Stimulated activated naive B cell treated with anti-CD40 and anti-IgM and Interleukin-4, amounts not matched to agents 10 μg/mL and 1 μg/mL and 100 μg/mL, for 72 hours (primary cell): ENCODE results near the gene FANCL.
"Not testable (repeated sequence)": the region's sequence is repeated elsewhere in the genome, so short reads cannot be mapped to it uniquely, and the experiment has no call there.

Source experiments
- ATAC-seq, 2 donors: fragments of 150-1000 bp; cut with Tn5 transposase; replicated peaks; 2 replicates each; pipeline ENCODE4 v1.10.0; 2021; ENCODE audit warnings: moderate library complexity in 1 of 2
- DNase-seq: peaks from one replicate; pipeline ENCODE4 v3.0.0; 2021
- H3K27ac Mint-ChIP-seq: one replicate; pipeline ENCODE4 v1.8.0; 2022; ENCODE audit warnings: mild to moderate bottlenecking, mixed read lengths
- H3K27me3 Mint-ChIP-seq, 2 donors: one replicate each; pipeline ENCODE4 v1.8.0; 2022; ENCODE audit warnings: mixed read lengths in 2 of 2
- H3K36me3 Mint-ChIP-seq, 2 donors: one replicate each; pipeline ENCODE4 v1.8.0; 2022; ENCODE audit warnings: mixed read lengths in 2 of 2, mild to moderate bottlenecking in 1 of 2
- H3K4me1 Mint-ChIP-seq, 2 donors: one replicate each; pipeline ENCODE4 v1.8.0; 2022; ENCODE audit warnings: mixed read lengths in 2 of 2, mild to moderate bottlenecking in 1 of 2
- H3K4me3 Mint-ChIP-seq, 2 donors: one replicate each; pipeline ENCODE4 v1.8.0; 2022; ENCODE audit warnings: mild to moderate bottlenecking in 2 of 2, mixed read lengths in 2 of 2, moderate library complexity in 1 of 2
- H3K9me3 Mint-ChIP-seq, 2 donors: one replicate each; pipeline ENCODE4 v1.8.0; 2022; ENCODE audit warnings: mixed read lengths in 2 of 2, mild to moderate bottlenecking in 1 of 2

The FANCL gene

GRCh38 chr2:58240670-58241545 lies at the start of gene FANCL:
Gene FANCL (minus strand): TSS chr2:58241325. CDS start chr2:58241313, 12 bp downstream.
- peaks cover 0 to 6% of the 10 kb centered on the region in 2 donors for H3K27me3 Mint-ChIP-seq
- peak within 1 kb of the TSS; percentile 95 for H3K27ac Mint-ChIP-seq
- no peaks in the 10 kb centered on the region for H3K9me3 Mint-ChIP-seq
- ATAC-seq (peak; percentile 85 to 90), DNase-seq (peak; percentile 80)
- peak within 1 kb of the TSS; percentile 95 to 98 for H3K4me3 Mint-ChIP-seq
- peaks cover 16 to 36% of the 10 kb centered on the region in 2 donors for H3K4me1 Mint-ChIP-seq
- peaks cover 1 to 2% of the 10 kb centered on the region in 2 donors for H3K36me3 Mint-ChIP-seq

GRCh38 chr2:58289029-58289428 lies 47.9 kb upstream of the FANCL start:
- H3K4me1 Mint-ChIP-seq: no peaks in the 10 kb centered on the region
- peaks cover 0 to 10% of the 10 kb centered on the region in 2 donors for H3K27me3 Mint-ChIP-seq
- H3K9me3 Mint-ChIP-seq: no peaks in the 10 kb centered on the region
- H3K36me3 Mint-ChIP-seq: no peaks in the 10 kb centered on the region
- H3K4me3 Mint-ChIP-seq: no peak overlapping the region
- H3K27ac Mint-ChIP-seq: no peak overlapping the region
- no peak for ATAC-seq
- DNase-seq: no peak

- Mint-ChIP-seq H3K9me3 (no peaks in the 10 kb centered on the region), H3K27ac (no peak overlapping the region), H3K27me3 (peaks cover 0 to 5% of the 10 kb centered on the region in 2 donors), H3K36me3 (no peaks in the 10 kb centered on the region), H3K4me1 (no peaks in the 10 kb centered on the region), H3K4me3 (no peak overlapping the region)
- no peak for DNase-seq
- no peak for ATAC-seq
Observed at GRCh38 chr2:58283931-58284330, 42.8 kb upstream of the FANCL start.

- not testable (repeated sequence) for H3K27ac Mint-ChIP-seq, H3K36me3 Mint-ChIP-seq, ATAC-seq, H3K4me3 Mint-ChIP-seq, H3K4me1 Mint-ChIP-seq, H3K9me3 Mint-ChIP-seq, H3K27me3 Mint-ChIP-seq, DNase-seq
Observed at GRCh38 chr2:58275144-58275543, 34.0 kb upstream of the FANCL start.

GRCh38 chr2:58271826-58272225 lies 30.7 kb upstream of the FANCL start:
- peaks cover 0 to 3% of the 10 kb centered on the region in 2 donors for H3K27me3 Mint-ChIP-seq

GRCh38 chr2:58268685-58269084 lies 27.6 kb upstream of the FANCL start:
- Mint-ChIP-seq H3K27ac (no peak overlapping the region), H3K27me3 (peaks cover 0 to 3% of the 10 kb centered on the region in 2 donors), H3K9me3 (no peaks in the 10 kb centered on the region), H3K4me1 (no peaks in the 10 kb centered on the region), H3K36me3 (no peaks in the 10 kb centered on the region), H3K4me3 (no peak overlapping the region)
- no peak for DNase-seq
- no peak for ATAC-seq

More at GRCh38 chr2:58271826-58272225, 30.7 kb upstream of the FANCL start:
- Mint-ChIP-seq H3K27ac (no peak overlapping the region), H3K36me3 (no peaks in the 10 kb centered on the region), H3K9me3 (no peaks in the 10 kb centered on the region), H3K4me1 (no peaks in the 10 kb centered on the region), H3K4me3 (no peak overlapping the region)
- DNase-seq: no peak
- no peak for ATAC-seq

- no peak for DNase-seq
- ATAC-seq: no peak
- peaks cover 0 to 4% of the 10 kb centered on the region in 2 donors for H3K9me3 Mint-ChIP-seq
- peaks cover 0 to 4% of the 10 kb centered on the region in 2 donors for H3K27me3 Mint-ChIP-seq
- H3K27ac Mint-ChIP-seq: no peak overlapping the region
- no peaks in the 10 kb centered on the region for H3K36me3 Mint-ChIP-seq
- H3K4me3 Mint-ChIP-seq: no peak overlapping the region
- H3K4me1 Mint-ChIP-seq: no peaks in the 10 kb centered on the region
Observed at GRCh38 chr2:58266211-58266610, 25.1 kb upstream of the FANCL start.

- ATAC-seq (no peak), DNase-seq (no peak)
- peaks cover 0 to 3% of the 10 kb centered on the region in 2 donors for H3K36me3 Mint-ChIP-seq
- no peak overlapping the region for H3K4me3 Mint-ChIP-seq
- H3K4me1 Mint-ChIP-seq: no peaks in the 10 kb centered on the region
- peaks cover 0 to 9% of the 10 kb centered on the region in 2 donors for H3K27me3 Mint-ChIP-seq
- H3K27ac Mint-ChIP-seq: no peak overlapping the region
- H3K9me3 Mint-ChIP-seq: peaks cover 3 to 16% of the 10 kb centered on the region in 2 donors
Observed at GRCh38 chr2:58261209-58261608, 20.1 kb upstream of the FANCL start.

GRCh38 chr2:58258456-58258855 lies 17.3 kb upstream of the FANCL start:
- H3K27me3 Mint-ChIP-seq: peaks cover 0 to 14% of the 10 kb centered on the region in 2 donors
- DNase-seq (peak; percentile 34), ATAC-seq (peak; percentile 80 to 97)
- not testable (repeated sequence) for H3K4me1 Mint-ChIP-seq, H3K36me3 Mint-ChIP-seq, H3K4me3 Mint-ChIP-seq
- peaks cover 3 to 16% of the 10 kb centered on the region in 2 donors for H3K9me3 Mint-ChIP-seq
- peak overlapping the region; percentile 73 for H3K27ac Mint-ChIP-seq

GRCh38 chr2:58251331-58252201 lies 10.4 kb upstream of the FANCL start:
- DNase-seq: not testable (repeated sequence)

GRCh38 chr2:58241546-58241864 lies 380 bp upstream of the FANCL start:
- Mint-ChIP-seq H3K27ac (peak overlapping the region; percentile 95), H3K36me3 (no peaks in the 10 kb centered on the region), H3K27me3 (peaks cover 0 to 6% of the 10 kb centered on the region in 2 donors), H3K4me1 (peaks cover 15 to 32% of the 10 kb centered on the region in 2 donors), H3K9me3 (no peaks in the 10 kb centered on the region), H3K4me3 (peak overlapping the region; percentile 95 to 98)
- DNase-seq (no peak), ATAC-seq (no peak)

More at GRCh38 chr2:58251331-58252201, 10.4 kb upstream of the FANCL start:
- H3K27me3 Mint-ChIP-seq, ATAC-seq, H3K36me3 Mint-ChIP-seq, H3K27ac Mint-ChIP-seq, H3K4me3 Mint-ChIP-seq, H3K9me3 Mint-ChIP-seq, H3K4me1 Mint-ChIP-seq: not testable (repeated sequence)

- Mint-ChIP-seq H3K9me3 (peaks cover 0 to 1% of the 10 kb centered on the region in 2 donors), H3K27ac (no peak overlapping the region), H3K4me1 (peaks cover 22 to 49% of the 10 kb centered on the region in 2 donors), H3K36me3 (peaks cover 5 to 8% of the 10 kb centered on the region in 2 donors), H3K4me3 (no peak overlapping the region), H3K27me3 (peaks cover 0 to 2% of the 10 kb centered on the region in 2 donors)
- DNase-seq (no peak), ATAC-seq (no peak)
Observed at GRCh38 chr2:58239243-58239925, 1.7 kb downstream of the FANCL start.

- peaks cover 26 to 63% of the 10 kb centered on the region in 2 donors for H3K4me1 Mint-ChIP-seq
- ATAC-seq: no peak
- peaks cover 0 to 1% of the 10 kb centered on the region in 2 donors for H3K9me3 Mint-ChIP-seq
Observed at GRCh38 chr2:58237741-58238140, 3.4 kb downstream of the FANCL start.

GRCh38 chr2:58235984-58236383 lies 5.1 kb downstream of the FANCL start:
- no peak for ATAC-seq
- H3K36me3 Mint-ChIP-seq: peaks cover 12 to 13% of the 10 kb centered on the region in 2 donors
- peaks cover 0 to 1% of the 10 kb centered on the region in 2 donors for H3K9me3 Mint-ChIP-seq
- H3K27ac Mint-ChIP-seq: no peak overlapping the region
- H3K4me1 Mint-ChIP-seq: peaks cover 27 to 62% of the 10 kb centered on the region in 2 donors
- no peaks in the 10 kb centered on the region for H3K27me3 Mint-ChIP-seq
- DNase-seq: no peak
- H3K4me3 Mint-ChIP-seq: peak overlapping the region in 1 of 2 donors; percentile 20

More at GRCh38 chr2:58237741-58238140, 3.4 kb downstream of the FANCL start:
- no peak for DNase-seq
- Mint-ChIP-seq H3K36me3 (peaks cover 8% of the 10 kb centered on the region in 2 donors), H3K27ac (no peak overlapping the region), H3K27me3 (no peaks in the 10 kb centered on the region), H3K4me3 (no peak overlapping the region)
